ENCODE results near the gene CCDC9. TPM values are rescaled to one million over a fixed set of nuclear protein-coding genes. Genes with fewer than 3 reads are reported as not detected.
"Not testable (repeated sequence)": the region's sequence is repeated elsewhere in the genome, so short reads cannot be mapped to it uniquely, and the experiment has no call there.

CCDC9 gene
- total RNA-seq, 1 donor from 2014 or later: 16.3 TPM

- peak; percentile 100 for DNase-seq
- intact Hi-C loops (cut with DNase I): no loop called here
- peak; percentile 86 for ATAC-seq (ENCODE audit: poor library complexity)
These were observed 527 bp downstream of the CCDC9 start for GRCh38 chr19:47256693-47257410.

- ATAC-seq (ENCODE audit: poor library complexity) (no peak), DNase-seq (no peak)
- intact Hi-C loops (cut with DNase I): no loop called here
These were observed 1.3 kb downstream of the CCDC9 start for GRCh38 chr19:47257411-47258169.

- intact Hi-C loops (cut with DNase I): no loop called here
- no peak for DNase-seq
- ATAC-seq (ENCODE audit: poor library complexity): no peak
These were observed 2.1 kb downstream of the CCDC9 start for GRCh38 chr19:47258434-47258833.

GRCh38 chr19:47258895-47259555 lies 2.7 kb downstream of the CCDC9 start:
- DNase-seq (no peak), ATAC-seq (ENCODE audit: poor library complexity) (no peak)

GRCh38 chr19:47260476-47260875 lies 4.2 kb downstream of the CCDC9 start:
- DNase-seq (no peak), ATAC-seq (ENCODE audit: poor library complexity) (no peak)
- intact Hi-C loops (cut with DNase I): no loop called here

More at GRCh38 chr19:47258895-47259555, 2.7 kb downstream of the CCDC9 start:
- intact Hi-C loops (cut with DNase I): no loop called here

GRCh38 chr19:47261946-47262793 lies 5.8 kb downstream of the CCDC9 start:
- DNase-seq; intact Hi-C loops (cut with DNase I); ATAC-seq (ENCODE audit: poor library complexity): not testable (repeated sequence)

GRCh38 chr19:47264629-47265028 lies 8.3 kb downstream of the CCDC9 start:
- intact Hi-C loops (cut with DNase I): no loop called here
- ATAC-seq (ENCODE audit: poor library complexity) (no peak), DNase-seq (no peak)

GRCh38 chr19:47266401-47266941 lies 10.1 kb downstream of the CCDC9 start:
- no peak for ATAC-seq (ENCODE audit: poor library complexity)
- intact Hi-C loops (cut with DNase I): no loop called here
- DNase-seq: no peak

GRCh38 chr19:47267350-47267759 lies 11.0 kb downstream of the CCDC9 start:
- ATAC-seq (ENCODE audit: poor library complexity) (no peak), DNase-seq (no peak)
- intact Hi-C loops (cut with DNase I): no loop called here

GRCh38 chr19:47268028-47268427 lies 11.7 kb downstream of the CCDC9 start:
- DNase-seq (no peak), ATAC-seq (ENCODE audit: poor library complexity) (no peak)
- intact Hi-C loops (cut with DNase I): no loop called here

- ATAC-seq (ENCODE audit: poor library complexity): no peak
- no peak for DNase-seq
- intact Hi-C loops (cut with DNase I): no loop called here
These were observed 13.3 kb downstream of the CCDC9 start for GRCh38 chr19:47269596-47269995.

GRCh38 chr19:47270408-47270807 lies 14.1 kb downstream of the CCDC9 start:
- ATAC-seq (ENCODE audit: poor library complexity) (no peak), DNase-seq (no peak)
- intact Hi-C loops (cut with DNase I): no loop called here

GRCh38 chr19:47271949-47272348 lies 15.6 kb downstream of the CCDC9 start:
- intact Hi-C loops (cut with DNase I): no loop called here
- DNase-seq (no peak), ATAC-seq (ENCODE audit: poor library complexity) (no peak)

GRCh38 chr19:47272448-47273312 lies 16.4 kb downstream of the CCDC9 start:
- intact Hi-C loops (cut with DNase I): no loop called here
- peak; percentile 69 for DNase-seq
- no peak for ATAC-seq (ENCODE audit: poor library complexity)

- intact Hi-C loops (cut with DNase I): no loop called here
- peak; percentile 95 for DNase-seq
- peak; percentile 79 for ATAC-seq (ENCODE audit: poor library complexity)
These were observed 17.2 kb downstream of the CCDC9 start for GRCh38 chr19:47273313-47274070.

GRCh38 chr19:47274071-47274890 lies 18.0 kb downstream of the CCDC9 start, which contains the start of gene INAFM1:
TSS of gene INAFM1 (plus strand) at chr19:47274885. CDS start at chr19:47274920, 35 bp downstream.
- ATAC-seq (ENCODE audit: poor library complexity) (peak; percentile 89), DNase-seq (peak; percentile 99)
- intact Hi-C loops (cut with DNase I): no loop called here

Data from Right ventricle myocardium superior (tissue), 1 donor.